GM12801 (cell line): ENCODE measurements around the gene APLP1.

Source experiments
- CTCF ChIP-seq: IDR thresholded peaks from one replicate; pipeline ENCODE4 v1.5.1; 2011; ENCODE audit warnings: control low read depth; ENCODE audit not compliant: insufficient read length; ENCODE audit errors: extremely low read depth

APLP1 gene

GRCh38 chr19:35847911-35848310 lies 20.5 kb upstream of the APLP1 start:
- no peak for TF ChIP-seq CTCF

DNA sequence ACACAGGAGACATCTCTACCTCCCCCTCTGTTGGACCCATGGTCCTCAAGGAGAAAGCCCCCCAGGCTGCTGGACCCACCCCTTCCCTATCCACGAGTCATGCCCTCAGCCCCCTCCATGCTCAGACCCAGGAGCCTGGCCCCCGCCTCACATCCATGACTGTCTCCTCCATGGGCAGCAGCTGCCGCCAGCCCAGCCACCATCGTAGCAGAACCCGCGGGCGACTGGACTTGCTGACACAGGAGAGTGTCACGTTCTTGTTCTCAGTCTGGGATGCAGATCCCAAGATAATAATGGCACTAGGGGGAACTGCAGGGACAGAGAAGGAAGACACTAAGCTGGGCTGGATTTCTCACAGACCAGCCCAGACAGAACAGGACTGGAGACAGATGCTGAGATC lies 19.9 kb upstream of the APLP1 start:
- no peak for TF ChIP-seq CTCF

- TF ChIP-seq CTCF, result no peak
These were observed 19.4 kb upstream of the APLP1 start for GRCh38 chr19:35848919-35849505.

DNA sequence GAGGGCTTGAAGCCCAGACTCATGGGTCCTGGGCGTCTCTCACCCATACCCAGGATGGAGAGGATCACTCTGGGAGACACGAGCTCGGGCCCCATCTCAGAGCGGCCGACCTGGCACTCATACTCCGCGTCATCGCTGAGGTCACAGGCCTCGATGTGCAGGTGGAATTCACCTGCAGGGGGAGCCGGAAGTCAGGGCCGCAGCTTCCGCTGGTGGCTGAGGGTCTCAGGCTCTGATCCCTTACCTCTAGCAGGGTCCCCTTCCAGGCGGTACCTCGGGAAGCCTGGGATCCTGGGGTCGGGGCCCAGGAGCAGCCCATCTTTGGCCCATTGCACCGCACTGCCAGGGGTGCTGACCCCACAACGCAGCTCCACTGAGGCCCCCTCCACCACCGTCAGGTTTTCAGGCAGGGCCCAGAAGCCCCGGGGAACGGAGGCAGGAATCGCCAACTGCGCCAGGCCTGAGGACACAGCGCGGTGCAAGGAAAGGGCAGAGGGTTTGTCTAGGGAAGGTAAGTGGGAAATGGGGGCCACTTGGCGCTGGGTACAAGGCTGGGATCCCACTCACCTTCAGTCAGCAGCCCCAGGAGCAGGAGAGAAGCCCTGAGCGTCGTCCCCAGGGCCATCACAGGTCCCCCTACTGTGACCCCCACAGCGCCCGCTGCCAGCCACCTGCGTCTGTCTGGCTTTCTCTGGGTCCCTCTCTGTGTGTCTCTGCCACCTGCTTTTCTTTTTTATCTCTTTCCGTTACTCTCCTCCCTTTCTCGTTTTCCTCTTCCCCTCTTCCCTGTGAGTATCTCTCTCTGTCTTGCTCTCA lies 17.0 kb upstream of the APLP1 start:
- TF ChIP-seq CTCF, result no peak

- TF ChIP-seq CTCF, result no peak
These were observed 16.2 kb upstream of the APLP1 start, which contains the start of gene NPHS1 for GRCh38 chr19:35852029-35852780. NPHS1 (minus strand) TSS chr19:35852504; CDS start chr19:35851837, 667 bp downstream.

GRCh38 chr19:35853038-35853756 lies 15.2 kb upstream of the APLP1 start:
- no peak for TF ChIP-seq CTCF
